HG03378 (cell line): ENCODE measurements around the gene MAGED4B.
"Not testable (repeated sequence)": the region's sequence is repeated elsewhere in the genome, so short reads cannot be mapped to it uniquely, and the experiment has no call there.

Experiments
- ATAC-seq: cut with Tn5 transposase; IDR thresholded peaks from one replicate; pipeline ENCODE4 v1.9.1; 2021; ENCODE audit warnings: mild to moderate bottlenecking, moderate library complexity; ENCODE audit not compliant: unreplicated experiment

The MAGED4B gene, protein sequence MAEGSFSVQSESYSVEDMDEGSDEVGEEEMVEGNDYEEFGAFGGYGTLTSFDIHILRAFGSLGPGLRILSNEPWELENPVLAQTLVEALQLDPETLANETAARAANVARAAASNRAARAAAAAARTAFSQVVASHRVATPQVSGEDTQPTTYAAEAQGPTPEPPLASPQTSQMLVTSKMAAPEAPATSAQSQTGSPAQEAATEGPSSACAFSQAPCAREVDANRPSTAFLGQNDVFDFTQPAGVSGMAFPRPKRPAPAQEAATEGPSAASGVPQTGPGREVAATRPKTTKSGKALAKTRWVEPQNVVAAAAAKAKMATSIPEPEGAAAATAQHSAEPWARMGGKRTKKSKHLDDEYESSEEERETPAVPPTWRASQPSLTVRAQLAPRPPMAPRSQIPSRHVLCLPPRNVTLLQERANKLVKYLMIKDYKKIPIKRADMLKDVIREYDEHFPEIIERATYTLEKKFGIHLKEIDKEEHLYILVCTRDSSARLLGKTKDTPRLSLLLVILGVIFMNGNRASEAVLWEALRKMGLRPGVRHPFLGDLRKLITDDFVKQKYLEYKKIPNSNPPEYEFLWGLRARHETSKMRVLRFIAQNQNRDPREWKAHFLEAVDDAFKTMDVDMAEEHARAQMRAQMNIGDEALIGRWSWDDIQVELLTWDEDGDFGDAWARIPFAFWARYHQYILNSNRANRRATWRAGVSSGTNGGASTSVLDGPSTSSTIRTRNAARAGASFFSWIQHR

DNA sequence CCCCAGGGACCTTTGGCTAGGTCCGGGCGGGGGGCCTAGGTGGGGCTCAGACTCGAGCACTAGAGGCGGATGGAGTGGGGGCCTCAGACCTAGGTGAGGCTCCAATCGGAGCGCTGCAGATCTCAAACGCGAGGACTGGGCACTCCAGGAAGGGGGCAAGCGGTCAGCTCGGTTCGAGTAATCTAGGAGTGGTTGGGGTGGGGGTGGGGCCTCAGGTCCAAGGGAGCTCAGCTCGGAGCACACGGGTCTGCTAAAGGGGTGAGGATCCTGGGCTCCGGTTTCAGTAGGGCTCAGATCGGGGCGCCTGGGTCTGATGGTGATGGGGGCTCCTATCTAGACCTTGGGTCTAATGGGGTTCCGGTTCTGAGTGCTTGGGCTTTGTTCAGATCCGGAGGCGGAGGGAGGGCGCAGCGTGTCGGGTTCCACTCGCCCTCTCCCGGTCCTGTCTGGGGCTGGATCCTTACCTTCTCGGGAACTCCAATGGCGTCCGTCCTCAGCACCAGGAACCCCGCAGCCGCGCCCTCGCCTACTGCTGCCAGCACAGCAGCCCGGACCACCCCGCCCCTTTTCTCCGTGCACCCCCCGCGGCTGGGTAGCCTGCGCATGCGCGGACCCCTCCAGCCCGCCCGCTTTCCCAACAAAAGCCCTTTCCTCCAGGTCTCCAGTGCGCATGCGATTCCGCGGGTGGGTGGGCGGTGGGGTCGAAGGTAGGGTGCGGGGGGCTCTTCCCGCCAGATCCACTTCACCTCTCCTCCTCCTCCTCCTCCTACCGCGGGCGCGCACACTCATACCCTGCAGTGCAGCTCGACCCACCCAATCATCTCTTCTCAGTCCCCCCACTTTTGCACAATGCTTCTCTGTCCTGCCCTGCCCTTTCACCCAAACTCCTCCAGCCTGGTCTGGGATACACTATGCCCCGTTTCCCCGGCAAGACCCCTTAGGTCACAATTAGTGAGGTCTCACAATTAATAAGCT is at the start of gene MAGED4B:
Gene MAGED4B, minus strand, starts transcription at position 518 of the 975 bp plus-strand sequence. CDS start 1,011 bp downstream, outside the sequence.
- ATAC-seq = not testable (repeated sequence)

GRCh38 chrX:52118262-52118661 is 49.3 kb upstream of the MAGED4B start:
- no peak for ATAC-seq

DNA sequence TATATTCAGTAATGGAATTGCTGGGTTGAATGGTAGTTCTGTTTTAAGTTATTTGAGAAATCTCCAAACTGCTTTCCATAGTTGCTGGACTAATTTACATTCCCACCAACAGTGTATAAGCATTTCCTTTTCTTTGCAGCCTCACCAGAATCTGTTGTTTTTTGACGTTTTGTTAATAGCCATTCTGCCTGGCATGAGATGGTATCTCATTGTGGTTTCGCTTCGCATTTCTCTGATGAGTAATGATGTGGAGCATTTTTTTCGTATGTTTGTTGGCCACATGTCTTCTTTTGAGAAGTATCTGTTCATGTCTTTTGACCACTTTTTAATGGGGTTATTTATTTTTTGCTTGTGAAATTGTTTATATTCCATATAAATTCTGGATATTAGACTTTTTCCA is 13.6 kb upstream of the MAGED4B start:
- ATAC-seq = no peak

GRCh38 chrX:52078131-52078530 is 9.1 kb upstream of the MAGED4B start:
- no peak for ATAC-seq

GRCh38 chrX:52042288-52042687 is 26.7 kb downstream of the MAGED4B start:
- not testable (repeated sequence) for ATAC-seq

DNA sequence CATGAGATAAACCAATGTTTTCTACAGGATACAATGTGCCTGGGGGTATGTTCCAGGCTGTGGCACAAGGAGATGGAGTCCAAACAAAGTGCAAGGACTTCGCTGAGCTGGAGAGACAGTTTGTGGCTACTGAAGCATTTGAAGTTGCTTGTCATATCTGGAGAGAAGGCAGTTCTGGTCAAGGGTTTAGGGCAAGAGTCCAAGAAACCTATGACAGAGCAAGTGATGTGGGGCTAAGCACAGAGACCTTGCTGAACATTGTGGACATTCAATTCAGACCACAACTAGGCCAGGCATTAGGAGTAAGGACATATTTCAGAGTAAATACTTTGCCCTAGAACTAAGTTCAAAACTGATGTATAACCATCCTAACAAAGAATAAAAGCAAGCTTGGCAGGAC is 34.8 kb downstream of the MAGED4B start:
- no peak for ATAC-seq

DNA sequence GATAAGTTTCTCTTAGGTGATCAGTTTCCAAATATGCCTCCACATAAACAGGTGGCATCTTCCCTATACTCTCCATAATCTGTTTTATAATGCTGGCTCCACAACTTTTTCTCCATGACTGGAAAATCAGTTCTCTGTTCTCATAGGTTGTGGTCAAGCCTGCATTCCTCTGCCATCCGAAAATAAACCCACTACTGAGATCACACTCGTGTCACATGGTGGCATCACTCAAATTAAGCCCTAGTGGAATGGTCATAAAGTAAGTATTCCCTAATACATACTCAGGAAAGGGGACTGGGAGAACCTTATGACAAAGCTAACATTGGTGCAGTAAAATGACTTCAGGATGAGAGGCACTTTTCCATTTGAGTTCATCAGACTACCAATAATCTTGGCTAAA is 37.6 kb downstream of the MAGED4B start:
- no peak for ATAC-seq

GRCh38 chrX:52015794-52016193 is 53.2 kb downstream of the MAGED4B start:
- ATAC-seq = no peak
